ENCODE results near the gene KCNAB3. TPM values are rescaled to one million over a fixed set of nuclear protein-coding genes. Genes with fewer than 3 reads are reported as not detected.

The KCNAB3 gene
- total and polyA plus RNA-seq, 9 of the 15 experiments (the other 6 are each of a cell fraction or from before 2014, with no cell fraction given): 0.03 to 2.5 (median 1.1) TPM

DNA sequence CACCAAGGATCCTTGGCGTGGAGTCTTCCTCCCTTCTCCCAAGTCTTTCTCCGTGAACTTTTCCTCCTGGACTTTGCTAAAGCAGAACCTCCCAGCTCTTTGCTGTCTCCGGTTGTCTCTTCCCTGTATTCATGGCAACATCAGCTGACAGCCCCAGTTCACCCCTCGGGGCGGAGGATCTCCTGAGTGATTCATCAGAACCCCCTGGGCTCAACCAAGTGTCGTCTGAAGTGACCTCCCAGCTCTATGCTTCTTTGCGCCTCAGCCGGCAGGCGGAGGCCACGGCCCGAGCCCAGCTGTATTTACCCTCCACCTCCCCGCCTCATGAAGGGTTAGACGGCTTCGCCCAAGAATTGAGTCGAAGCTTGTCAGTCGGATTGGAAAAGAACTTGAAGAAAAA is 3.3 kb upstream of the KCNAB3 start (continued):
- TF ChIP-seq, protein P1, sequence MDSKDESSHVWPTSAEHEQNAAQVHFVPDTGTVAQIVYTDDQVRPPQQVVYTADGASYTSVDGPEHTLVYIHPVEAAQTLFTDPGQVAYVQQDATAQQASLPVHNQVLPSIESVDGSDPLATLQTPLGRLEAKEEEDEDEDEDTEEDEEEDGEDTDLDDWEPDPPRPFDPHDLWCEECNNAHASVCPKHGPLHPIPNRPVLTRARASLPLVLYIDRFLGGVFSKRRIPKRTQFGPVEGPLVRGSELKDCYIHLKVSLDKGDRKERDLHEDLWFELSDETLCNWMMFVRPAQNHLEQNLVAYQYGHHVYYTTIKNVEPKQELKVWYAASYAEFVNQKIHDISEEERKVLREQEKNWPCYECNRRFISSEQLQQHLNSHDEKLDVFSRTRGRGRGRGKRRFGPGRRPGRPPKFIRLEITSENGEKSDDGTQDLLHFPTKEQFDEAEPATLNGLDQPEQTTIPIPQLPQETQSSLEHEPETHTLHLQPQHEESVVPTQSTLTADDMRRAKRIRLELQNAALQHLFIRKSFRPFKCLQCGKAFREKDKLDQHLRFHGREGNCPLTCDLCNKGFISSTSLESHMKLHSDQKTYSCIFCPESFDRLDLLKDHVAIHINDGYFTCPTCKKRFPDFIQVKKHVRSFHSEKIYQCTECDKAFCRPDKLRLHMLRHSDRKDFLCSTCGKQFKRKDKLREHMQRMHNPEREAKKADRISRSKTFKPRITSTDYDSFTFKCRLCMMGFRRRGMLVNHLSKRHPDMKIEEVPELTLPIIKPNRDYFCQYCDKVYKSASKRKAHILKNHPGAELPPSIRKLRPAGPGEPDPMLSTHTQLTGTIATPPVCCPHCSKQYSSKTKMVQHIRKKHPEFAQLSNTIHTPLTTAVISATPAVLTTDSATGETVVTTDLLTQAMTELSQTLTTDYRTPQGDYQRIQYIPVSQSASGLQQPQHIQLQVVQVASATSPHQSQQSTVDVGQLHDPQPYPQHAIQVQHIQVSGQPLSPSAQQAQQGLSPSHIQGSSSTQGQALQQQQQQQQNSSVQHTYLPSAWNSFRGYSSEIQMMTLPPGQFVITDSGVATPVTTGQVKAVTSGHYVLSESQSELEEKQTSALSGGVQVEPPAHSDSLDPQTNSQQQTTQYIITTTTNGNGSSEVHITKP (IDR thresholded peaks at IDR 0.05; ENCODE audit: partially characterized antibody): peak; percentile 93
- peak; percentile 69 for TF ChIP-seq DACH1 (IDR thresholded peaks at IDR 0.05; ENCODE audit: partially characterized antibody)
- TF ChIP-seq, protein P2, sequence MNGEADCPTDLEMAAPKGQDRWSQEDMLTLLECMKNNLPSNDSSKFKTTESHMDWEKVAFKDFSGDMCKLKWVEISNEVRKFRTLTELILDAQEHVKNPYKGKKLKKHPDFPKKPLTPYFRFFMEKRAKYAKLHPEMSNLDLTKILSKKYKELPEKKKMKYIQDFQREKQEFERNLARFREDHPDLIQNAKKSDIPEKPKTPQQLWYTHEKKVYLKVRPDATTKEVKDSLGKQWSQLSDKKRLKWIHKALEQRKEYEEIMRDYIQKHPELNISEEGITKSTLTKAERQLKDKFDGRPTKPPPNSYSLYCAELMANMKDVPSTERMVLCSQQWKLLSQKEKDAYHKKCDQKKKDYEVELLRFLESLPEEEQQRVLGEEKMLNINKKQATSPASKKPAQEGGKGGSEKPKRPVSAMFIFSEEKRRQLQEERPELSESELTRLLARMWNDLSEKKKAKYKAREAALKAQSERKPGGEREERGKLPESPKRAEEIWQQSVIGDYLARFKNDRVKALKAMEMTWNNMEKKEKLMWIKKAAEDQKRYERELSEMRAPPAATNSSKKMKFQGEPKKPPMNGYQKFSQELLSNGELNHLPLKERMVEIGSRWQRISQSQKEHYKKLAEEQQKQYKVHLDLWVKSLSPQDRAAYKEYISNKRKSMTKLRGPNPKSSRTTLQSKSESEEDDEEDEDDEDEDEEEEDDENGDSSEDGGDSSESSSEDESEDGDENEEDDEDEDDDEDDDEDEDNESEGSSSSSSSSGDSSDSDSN (IDR thresholded peaks at IDR 0.05; ENCODE audit: borderline replicate concordance in 1 of 2, low read depth in 2 of 2, low read length in 2 of 2): peak; percentile 82 to 91; a peak in 3 of 4 replicates
- peak; percentile 61; the same call in 1 of the 2 replicates for TF ChIP-seq ZBTB7A (IDR thresholded peaks at IDR 0.05; ENCODE audit: borderline replicate concordance, control insufficient read depth, low read depth, low read length)
- TF ChIP-seq, protein P3, sequence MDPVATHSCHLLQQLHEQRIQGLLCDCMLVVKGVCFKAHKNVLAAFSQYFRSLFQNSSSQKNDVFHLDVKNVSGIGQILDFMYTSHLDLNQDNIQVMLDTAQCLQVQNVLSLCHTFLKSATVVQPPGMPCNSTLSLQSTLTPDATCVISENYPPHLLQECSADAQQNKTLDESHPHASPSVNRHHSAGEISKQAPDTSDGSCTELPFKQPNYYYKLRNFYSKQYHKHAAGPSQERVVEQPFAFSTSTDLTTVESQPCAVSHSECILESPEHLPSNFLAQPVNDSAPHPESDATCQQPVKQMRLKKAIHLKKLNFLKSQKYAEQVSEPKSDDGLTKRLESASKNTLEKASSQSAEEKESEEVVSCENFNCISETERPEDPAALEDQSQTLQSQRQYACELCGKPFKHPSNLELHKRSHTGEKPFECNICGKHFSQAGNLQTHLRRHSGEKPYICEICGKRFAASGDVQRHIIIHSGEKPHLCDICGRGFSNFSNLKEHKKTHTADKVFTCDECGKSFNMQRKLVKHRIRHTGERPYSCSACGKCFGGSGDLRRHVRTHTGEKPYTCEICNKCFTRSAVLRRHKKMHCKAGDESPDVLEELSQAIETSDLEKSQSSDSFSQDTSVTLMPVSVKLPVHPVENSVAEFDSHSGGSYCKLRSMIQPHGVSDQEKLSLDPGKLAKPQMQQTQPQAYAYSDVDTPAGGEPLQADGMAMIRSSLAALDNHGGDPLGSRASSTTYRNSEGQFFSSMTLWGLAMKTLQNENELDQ (CRISPR knock-in tag; IDR thresholded peaks at IDR 0.05; ENCODE audit: borderline replicate concordance): no peak
- no peak for TF ChIP-seq XRCC5 (IDR thresholded peaks at IDR 0.05; ENCODE audit: low read depth, low read length)
- TF ChIP-seq ZNF347 (CRISPR knock-in tag; IDR thresholded peaks at IDR 0.05; ENCODE audit: low read depth): no peak

Measured in K562 (cell line).